Skin of body (tissue), 1 donor: ENCODE data around the gene SLC4A2. TPM values are rescaled to one million over a fixed set of nuclear protein-coding genes. Genes with fewer than 3 reads are reported as not detected.

Experiments used
- total RNA-seq: library from RNA; depleted of rRNA; stranded (reverse); fragments of >200 nt; gene quantifications from one replicate; pipeline ENCODE4 v1.2.3, GENCODE V29; 2014

Gene SLC4A2
- total RNA-seq, 1 donor from 2014 or later: 28.2 TPM

Other genes with a start within 250 kb of the SLC4A2 start
- 0.59 TPM for gene AOC1, start 207.1 kb upstream of the SLC4A2 start, total RNA-seq
- 0.99 TPM for gene KCNH2, start 81.3 kb upstream of the SLC4A2 start, total RNA-seq
- 3.5 TPM for gene NOS3, start 68.6 kb upstream of the SLC4A2 start, total RNA-seq
- gene ATG9B, start 35.1 kb upstream of the SLC4A2 start, total RNA-seq: 15.4 TPM
- gene ABCB8, start 31.1 kb upstream of the SLC4A2 start, total RNA-seq: 13.2 TPM
- 0.39 TPM for gene ASIC3, start 11.1 kb upstream of the SLC4A2 start, total RNA-seq
- 6.4 TPM for gene CDK5, start 1.7 kb upstream of the SLC4A2 start, total RNA-seq
- 35.9 TPM for gene FASTK, start 21.2 kb downstream of the SLC4A2 start, total RNA-seq
- 7.6 TPM for gene TMUB1, start 23.9 kb downstream of the SLC4A2 start, total RNA-seq
- 27.6 TPM for gene AGAP3, start 26.9 kb downstream of the SLC4A2 start, total RNA-seq
- gene GBX1, start 108.1 kb downstream of the SLC4A2 start, total RNA-seq: 0.30 TPM
- gene ASB10, start 127.7 kb downstream of the SLC4A2 start, total RNA-seq: 0.69 TPM
- not detected for gene H2BK1, start 150.9 kb downstream of the SLC4A2 start, total RNA-seq
- gene ABCF2, start 167.6 kb downstream of the SLC4A2 start, total RNA-seq: 16.7 TPM
- 18.5 TPM for gene CHPF2, start 172.9 kb downstream of the SLC4A2 start, total RNA-seq
- 34.5 TPM for gene SMARCD3, start 189.1 kb downstream of the SLC4A2 start, total RNA-seq